ENCODE results near the gene NMU. TPM values are rescaled to one million over a fixed set of nuclear protein-coding genes. Genes with fewer than 3 reads are reported as not detected.

Gene NMU
- total and polyA plus RNA-seq, 4 donors: 1.1 to 2.6 (median 1.6) TPM

- peaks cover 0 to 1% (median 0%) of the 10 kb centered on the region in 4 donors for H3K9me3 ChIP-seq (ENCODE audit: control insufficient read depth in 4 of 4, insufficient read depth in 3 of 4, low read length in 3 of 4)
- WGBS, 2 donors: 83% methylated on average over 5 of the region's 5 CpGs
- H3K27ac ChIP-seq (ENCODE audit: low read depth in 1 of 2, low read length in 1 of 2): no peak overlapping the region
- no peaks in the 10 kb centered on the region for H3K4me1 ChIP-seq (ENCODE audit: control insufficient read depth in 5 of 5, insufficient read depth in 5 of 5, low read length in 5 of 5)
- H3K36me3 ChIP-seq (ENCODE audit: control insufficient read depth in 4 of 4, insufficient read depth in 4 of 4, low read length in 4 of 4): no peaks in the 10 kb centered on the region
- no peak overlapping the region for H3K4me3 ChIP-seq
- H3K9ac ChIP-seq (ENCODE audit: insufficient read depth in 1 of 2, low read length in 2 of 2): no peak overlapping the region
- no peak for ATAC-seq (ENCODE audit: insufficient read depth, low FRiP score)
- DNase-seq: no peak
- no peak for TF ChIP-seq CTCF (IDR thresholded peaks at IDR 0.05; ENCODE audit: control extremely low read depth, extremely low read depth)
- H3K27me3 ChIP-seq (ENCODE audit: control insufficient read depth in 3 of 3, insufficient read depth in 3 of 3, low read length in 2 of 3): no peaks in the 10 kb centered on the region
Measured at GRCh38 chr4:55650483-55650882, 14.4 kb upstream of the NMU start.

GRCh38 chr4:55637272-55637820, 1.2 kb upstream of the NMU start:
- DNase-seq (no peak), ATAC-seq (ENCODE audit: insufficient read depth, low FRiP score) (no peak)
- H3K9me3 ChIP-seq (ENCODE audit: control insufficient read depth in 4 of 4, insufficient read depth in 3 of 4, low read length in 3 of 4): peaks cover 0 to 1% (median 0%) of the 10 kb centered on the region in 4 donors
- TF ChIP-seq CTCF (IDR thresholded peaks at IDR 0.05; ENCODE audit: control extremely low read depth, extremely low read depth): no peak
- no peak overlapping the region for H3K9ac ChIP-seq (ENCODE audit: insufficient read depth in 1 of 2, low read length in 2 of 2)
- H3K27me3 ChIP-seq (ENCODE audit: control insufficient read depth in 3 of 3, insufficient read depth in 3 of 3, low read length in 2 of 3): peaks cover 2 to 37% (median 33%) of the 10 kb centered on the region in 3 donors
- 21 to 31% methylated on average over 12 of the region's 12 CpGs for WGBS, 2 donors
- H3K27ac ChIP-seq (ENCODE audit: low read depth in 1 of 2, low read length in 1 of 2): no peak overlapping the region
- H3K4me3 ChIP-seq: no peak overlapping the region
- no peaks in the 10 kb centered on the region for H3K36me3 ChIP-seq (ENCODE audit: control insufficient read depth in 4 of 4, insufficient read depth in 4 of 4, low read length in 4 of 4)
- H3K4me1 ChIP-seq (ENCODE audit: control insufficient read depth in 5 of 5, insufficient read depth in 5 of 5, low read length in 5 of 5): peaks cover 0 to 15% (median 4%) of the 10 kb centered on the region in 5 donors

GRCh38 chr4:55636656-55636999, 530 bp upstream of the NMU start:
- no peak overlapping the region for H3K4me3 ChIP-seq
- peaks cover 0 to 1% (median 0%) of the 10 kb centered on the region in 4 donors for H3K9me3 ChIP-seq (ENCODE audit: control insufficient read depth in 4 of 4, insufficient read depth in 3 of 4, low read length in 3 of 4)
- peaks cover 2 to 37% (median 37%) of the 10 kb centered on the region in 3 donors for H3K27me3 ChIP-seq (ENCODE audit: control insufficient read depth in 3 of 3, insufficient read depth in 3 of 3, low read length in 2 of 3)
- DNase-seq: no peak
- no peak for ATAC-seq (ENCODE audit: insufficient read depth, low FRiP score)
- TF ChIP-seq CTCF (IDR thresholded peaks at IDR 0.05; ENCODE audit: control extremely low read depth, extremely low read depth): no peak
- no peak overlapping the region for H3K9ac ChIP-seq (ENCODE audit: insufficient read depth in 1 of 2, low read length in 2 of 2)
- peak overlapping the region in 1 of 2 donors; percentile 14 for H3K27ac ChIP-seq (ENCODE audit: low read depth in 1 of 2, low read length in 1 of 2)
- H3K4me1 ChIP-seq (ENCODE audit: control insufficient read depth in 5 of 5, insufficient read depth in 5 of 5, low read length in 5 of 5): peaks cover 0 to 15% (median 4%) of the 10 kb centered on the region in 5 donors
- no peaks in the 10 kb centered on the region for H3K36me3 ChIP-seq (ENCODE audit: control insufficient read depth in 4 of 4, insufficient read depth in 4 of 4, low read length in 4 of 4)
- 5 to 15% methylated on average over 7 of the region's 7 CpGs for WGBS, 2 donors

GRCh38 chr4:55635282-55635681, 816 bp downstream of the NMU start:
- DNase-seq: no peak
- ATAC-seq (ENCODE audit: insufficient read depth, low FRiP score): no peak
- Histone ChIP-seq H3K27ac (ENCODE audit: low read depth in 1 of 2, low read length in 1 of 2) (no peak overlapping the region), H3K9me3 (ENCODE audit: control insufficient read depth in 4 of 4, insufficient read depth in 3 of 4, low read length in 3 of 4) (peaks cover 0 to 1% (median 0%) of the 10 kb centered on the region in 4 donors), H3K27me3 (ENCODE audit: control insufficient read depth in 3 of 3, insufficient read depth in 3 of 3, low read length in 2 of 3) (peaks cover 2 to 37% (median 37%) of the 10 kb centered on the region in 3 donors), H3K9ac (ENCODE audit: insufficient read depth in 1 of 2, low read length in 2 of 2) (no peak overlapping the region), H3K36me3 (ENCODE audit: control insufficient read depth in 4 of 4, insufficient read depth in 4 of 4, low read length in 4 of 4) (no peaks in the 10 kb centered on the region), H3K4me1 (ENCODE audit: control insufficient read depth in 5 of 5, insufficient read depth in 5 of 5, low read length in 5 of 5) (peaks cover 0 to 15% (median 4%) of the 10 kb centered on the region in 5 donors), H3K4me3 (no peak overlapping the region)
- 4 to 5% methylated on average over 11 of the region's 11 CpGs for WGBS, 2 donors
- TF ChIP-seq CTCF (IDR thresholded peaks at IDR 0.05; ENCODE audit: control extremely low read depth, extremely low read depth): no peak
